Endodermal cell (in vitro differentiated cells): Measurements from ENCODE around the gene PTPRR. TPM values are rescaled to one million over a fixed set of nuclear protein-coding genes. Genes with fewer than 3 reads are reported as not detected.
A peak's percentile ranks its signal among the peaks of the same experiment; 100 is the strongest.

Source experiments
- DNase-seq: peaks from one replicate; pipeline ENCODE4 v3.0.0-alpha.2; 2017
- H3K27ac ChIP-seq: 2 replicates; pipeline ENCODE4 v1.5.1; 2013; ENCODE audit warnings: mild to moderate bottlenecking, low read depth, low read length, moderate library complexity
- H3K27me3 ChIP-seq: 2 replicates; pipeline ENCODE4 v1.6.1; 2013; ENCODE audit warnings: mild to moderate bottlenecking, low read length, moderate library complexity; ENCODE audit not compliant: insufficient read depth, control insufficient read depth, poor library complexity, severe bottlenecking
- H3K36me3 ChIP-seq: 2 replicates; pipeline ENCODE4 v1.7.0; 2013; ENCODE audit warnings: mild to moderate bottlenecking, low read length, moderate library complexity; ENCODE audit not compliant: control insufficient read depth, insufficient read depth
- H3K4me1 ChIP-seq: one replicate; pipeline ENCODE4 v1.7.0; 2013; ENCODE audit warnings: low read length; ENCODE audit not compliant: control insufficient read depth, insufficient read depth
- H3K4me3 ChIP-seq: 2 replicates; pipeline ENCODE4 v1.5.1; 2013; ENCODE audit warnings: mild to moderate bottlenecking, low read length, moderate library complexity
- H3K9ac ChIP-seq: 2 replicates; pipeline ENCODE4 v1.6.1; 2013; ENCODE audit warnings: mild to moderate bottlenecking, low read length, moderate library complexity; ENCODE audit not compliant: poor library complexity, severe bottlenecking; ENCODE audit errors: extremely low read depth
- H3K9me3 ChIP-seq: 2 replicates; pipeline ENCODE4 v1.6.1; 2013; ENCODE audit warnings: mild to moderate bottlenecking, low read length, moderate library complexity; ENCODE audit not compliant: control insufficient read depth
- H3K27ac Mint-ChIP-seq: 2 replicates; pipeline ENCODE4 v1.8.0; 2020; ENCODE audit warnings: mixed read lengths
- H3K27me3 Mint-ChIP-seq: 2 replicates; pipeline ENCODE4 v1.8.0; 2021; ENCODE audit warnings: mild to moderate bottlenecking, mixed read lengths; ENCODE audit not compliant: insufficient read depth
- H3K36me3 Mint-ChIP-seq: 2 replicates; pipeline ENCODE4 v1.8.0; 2020; ENCODE audit warnings: low read depth, mixed read lengths
- H3K4me1 Mint-ChIP-seq: 2 replicates; pipeline ENCODE4 v1.8.0; 2020; ENCODE audit warnings: mixed read lengths
- H3K4me3 Mint-ChIP-seq: 2 replicates; pipeline ENCODE4 v1.8.0; 2020; ENCODE audit warnings: mild to moderate bottlenecking, moderate library complexity, mixed read lengths
- H3K9me3 Mint-ChIP-seq: 2 replicates; pipeline ENCODE4 v1.8.0; 2020; ENCODE audit warnings: mild to moderate bottlenecking, mixed read lengths
- CTCF ChIP-seq: fragments of 200-600 bp; sonication (generic); conservative IDR thresholded peaks from 2 replicates; pipeline ENCODE4 v1.5.0; 2021; ENCODE audit warnings: antibody characterized with exemption, mild to moderate bottlenecking
- WGBS, 2 experiments: methylation state at CpG; one replicate each; pipeline versions ENCODE4 v1.1.5 to v1.1.7; 2013; ENCODE audit warnings: missing lambda C conversion rate in 2 of 2, mixed read lengths in 1 of 2; ENCODE audit not compliant: insufficient coverage in 1 of 2, insufficient read length in 1 of 2; 5-methylcytosine and 5-hydroxymethylcytosine counted together
- total RNA-seq, 2 donors: library from RNA; stranded (reverse); fragmentation: NEBNext Ultra II Directional in 1 of 2; extraction: Animal tissue kit (Norgen Biotek cat#: 25700) in 1 of 2; gene quantifications; 2 replicates in 1 of 2; 3 replicates in 1 of 2; pipeline ENCODE4 v1.2.1, GENCODE V29; 2021

The PTPRR gene
- total RNA-seq, 2 donors from 2014 or later, result 0.27 to 0.40 TPM

- Mint-ChIP-seq H3K9me3 (no peaks in the 10 kb centered on the region), H3K4me3 (no peak overlapping the region), H3K27ac (no peak overlapping the region), H3K36me3 (no peaks in the 10 kb centered on the region), H3K4me1 (no peaks in the 10 kb centered on the region), H3K27me3 (no peaks in the 10 kb centered on the region)
- no peaks in the 10 kb centered on the region for H3K36me3 ChIP-seq
- DNase-seq, result no peak
- H3K9ac ChIP-seq, result no peak overlapping the region
- H3K4me3 ChIP-seq, result no peak overlapping the region
- no peaks in the 10 kb centered on the region for H3K4me1 ChIP-seq
- H3K27ac ChIP-seq, result no peak overlapping the region
- H3K27me3 ChIP-seq, result no peaks in the 10 kb centered on the region
- WGBS, 2 experiments, result 100% methylated on average over 1 of the region's 1 CpG; no CpG with 5 or more reads in 1 of the 2 experiments
- TF ChIP-seq CTCF, result no peak
- H3K9me3 ChIP-seq, result no peaks in the 10 kb centered on the region
Observed at GRCh38 chr12:70646850-70647249, 273.7 kb downstream of the PTPRR start.

- peak; percentile 68 for DNase-seq
Observed at GRCh38 chr12:70645494-70646317, 274.8 kb downstream of the PTPRR start.

GRCh38 chr12:70644861-70645260, 275.7 kb downstream of the PTPRR start:
- Mint-ChIP-seq H3K4me1 (no peaks in the 10 kb centered on the region), H3K27me3 (no peaks in the 10 kb centered on the region), H3K36me3 (no peaks in the 10 kb centered on the region), H3K27ac (no peak overlapping the region), H3K4me3 (no peak overlapping the region), H3K9me3 (no peaks in the 10 kb centered on the region)
- no peaks in the 10 kb centered on the region for H3K9me3 ChIP-seq
- H3K27ac ChIP-seq, result no peak overlapping the region
- no peak overlapping the region for H3K4me3 ChIP-seq
- no peaks in the 10 kb centered on the region for H3K36me3 ChIP-seq
- TF ChIP-seq CTCF, result no peak
- WGBS, 2 experiments, result 81 to 89% methylated on average over 2 of the region's 2 CpGs
- no peaks in the 10 kb centered on the region for H3K27me3 ChIP-seq
- no peaks in the 10 kb centered on the region for H3K4me1 ChIP-seq
- no peak overlapping the region for H3K9ac ChIP-seq
- no peak for DNase-seq

More at GRCh38 chr12:70645494-70646317, 274.8 kb downstream of the PTPRR start:
- Histone ChIP-seq H3K4me3 (no peak overlapping the region), H3K4me1 (no peaks in the 10 kb centered on the region), H3K27me3 (no peaks in the 10 kb centered on the region), H3K9me3 (no peaks in the 10 kb centered on the region), H3K27ac (no peak overlapping the region), H3K36me3 (no peaks in the 10 kb centered on the region), H3K9ac (no peak overlapping the region)
- Mint-ChIP-seq H3K9me3 (no peaks in the 10 kb centered on the region), H3K27ac (peak overlapping the region; percentile 66), H3K4me3 (no peak overlapping the region), H3K36me3 (no peaks in the 10 kb centered on the region), H3K27me3 (no peaks in the 10 kb centered on the region), H3K4me1 (no peaks in the 10 kb centered on the region)
- no peak for TF ChIP-seq CTCF
- 43 to 49% methylated on average over 7 to 10 of the region's 10 CpGs for whole genome bisulfite sequencing, 2 experiments
